Omental fat pad (tissue), 4 donors: Measurements from ENCODE around the gene NIBAN1. TPM values are rescaled to one million over a fixed set of nuclear protein-coding genes. Genes with fewer than 3 reads are reported as not detected.
"Not testable (repeated sequence)": the region's sequence is repeated elsewhere in the genome, so short reads cannot be mapped to it uniquely, and the experiment has no call there.

Experiments used
- ATAC-seq: fragments of 150-250 bp; one replicate; pipeline ENCODE4 v1.9.1; 2016; ENCODE audit warnings: mild to moderate bottlenecking, moderate library complexity; ENCODE audit not compliant: low FRiP score
- DNase-seq: peaks from one replicate; pipeline ENCODE4 v3.0.0-alpha.2; 2019; ENCODE audit warnings: low spot score
- total RNA-seq, 4 donors: library from RNA; depleted of rRNA; stranded (reverse); fragments of >200 nt; gene quantifications; one replicate each; pipeline ENCODE4 v1.1.0, GENCODE V29; 2016
- TF ChIP-seq, protein P1 (sequence below), 3 donors: fragments of 450-650 bp; IDR thresholded peaks; one replicate each; pipeline ENCODE4 v1.5.1; 2016 to 2017; ENCODE audit warnings: antibody characterized with exemption in 3 of 3, mild to moderate bottlenecking in 3 of 3, moderate library complexity in 2 of 3

NIBAN1 gene
- total RNA-seq, 4 donors from 2014 or later: 10.7 to 34.7 (median 15.8) TPM

DNA sequence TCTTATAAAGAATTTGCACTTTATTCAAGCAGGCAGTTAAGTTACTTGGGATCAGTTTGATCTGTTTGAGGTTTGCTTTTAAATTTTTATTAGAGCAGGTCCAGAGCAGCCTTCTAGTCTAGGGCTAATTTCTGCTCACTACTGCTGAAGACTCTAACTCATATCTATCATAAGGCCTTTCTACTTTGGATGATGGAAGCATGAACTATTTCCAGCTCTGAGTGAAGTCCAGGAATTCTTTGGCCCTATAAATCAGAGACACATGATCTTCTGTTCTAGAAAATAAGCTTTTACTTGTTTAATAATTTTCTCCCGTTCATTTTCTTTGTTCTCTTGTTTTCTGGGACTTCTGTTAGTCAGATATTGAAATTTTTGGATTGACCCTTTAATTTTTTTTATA lies 14.7 kb downstream of the NIBAN1 start:
- TF ChIP-seq, protein P1, sequence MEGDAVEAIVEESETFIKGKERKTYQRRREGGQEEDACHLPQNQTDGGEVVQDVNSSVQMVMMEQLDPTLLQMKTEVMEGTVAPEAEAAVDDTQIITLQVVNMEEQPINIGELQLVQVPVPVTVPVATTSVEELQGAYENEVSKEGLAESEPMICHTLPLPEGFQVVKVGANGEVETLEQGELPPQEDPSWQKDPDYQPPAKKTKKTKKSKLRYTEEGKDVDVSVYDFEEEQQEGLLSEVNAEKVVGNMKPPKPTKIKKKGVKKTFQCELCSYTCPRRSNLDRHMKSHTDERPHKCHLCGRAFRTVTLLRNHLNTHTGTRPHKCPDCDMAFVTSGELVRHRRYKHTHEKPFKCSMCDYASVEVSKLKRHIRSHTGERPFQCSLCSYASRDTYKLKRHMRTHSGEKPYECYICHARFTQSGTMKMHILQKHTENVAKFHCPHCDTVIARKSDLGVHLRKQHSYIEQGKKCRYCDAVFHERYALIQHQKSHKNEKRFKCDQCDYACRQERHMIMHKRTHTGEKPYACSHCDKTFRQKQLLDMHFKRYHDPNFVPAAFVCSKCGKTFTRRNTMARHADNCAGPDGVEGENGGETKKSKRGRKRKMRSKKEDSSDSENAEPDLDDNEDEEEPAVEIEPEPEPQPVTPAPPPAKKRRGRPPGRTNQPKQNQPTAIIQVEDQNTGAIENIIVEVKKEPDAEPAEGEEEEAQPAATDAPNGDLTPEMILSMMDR (IDR thresholded peaks at IDR 0.05): no peak
- no peak for ATAC-seq

DNA sequence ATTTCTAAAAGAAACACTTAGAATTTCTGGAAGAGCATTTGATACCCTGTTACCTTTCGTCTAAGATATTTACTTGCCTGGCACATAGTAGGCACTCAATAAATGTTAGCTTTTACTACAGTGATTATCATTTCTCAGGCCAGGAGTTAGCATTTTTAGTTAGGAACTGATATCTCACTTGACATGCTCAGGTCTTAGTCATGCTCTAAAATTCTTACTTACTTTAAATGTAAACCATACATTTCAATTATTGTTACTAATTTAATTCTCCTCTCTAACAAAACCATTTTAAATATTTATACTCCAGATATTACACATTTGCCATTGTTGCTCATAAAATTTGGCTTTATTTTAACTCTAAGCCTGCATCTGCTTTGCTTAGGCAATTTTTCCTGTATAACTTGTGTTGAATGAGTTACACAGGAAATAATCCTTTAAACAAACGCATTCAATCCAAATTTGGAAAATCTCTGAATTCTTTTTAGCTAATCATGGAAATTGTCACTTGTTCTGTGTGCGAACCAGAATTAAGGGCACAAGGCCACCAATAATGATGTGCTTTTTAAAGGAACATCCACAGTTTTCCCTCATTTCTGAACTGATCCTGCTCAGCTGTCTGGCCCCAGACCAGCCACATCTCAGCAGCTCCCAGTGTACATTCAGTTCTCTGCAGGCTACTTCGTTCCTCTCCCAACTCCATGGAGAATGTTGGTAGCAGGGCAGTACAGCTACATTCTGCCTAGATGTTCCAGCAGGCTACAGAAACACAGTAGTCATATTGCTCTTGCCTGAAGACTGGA lies 15.6 kb downstream of the NIBAN1 start:
- ATAC-seq: no peak

More for the DNA sequence above, 14.7 kb downstream of the NIBAN1 start:
- DNase-seq: no peak

DNA sequence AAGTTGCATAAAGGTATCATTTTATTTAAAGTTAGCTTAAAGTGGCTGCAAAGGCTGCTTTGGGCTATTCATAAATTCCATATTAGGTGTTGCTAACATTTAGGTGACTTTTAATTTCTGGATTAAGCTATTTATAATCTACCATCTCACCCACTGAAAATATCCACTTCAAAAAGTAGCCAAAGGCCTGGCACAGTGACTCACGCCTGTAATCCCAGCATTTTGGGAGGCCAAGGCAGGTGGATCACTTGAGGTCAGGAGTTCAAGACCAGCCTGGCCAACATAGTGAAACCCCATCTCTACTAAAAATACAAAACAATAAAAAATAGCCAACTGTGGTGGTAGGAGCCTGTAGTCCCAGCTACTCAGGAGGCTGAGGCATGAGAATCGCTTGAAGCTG lies 16.4 kb downstream of the NIBAN1 start:
- not testable (repeated sequence) for ATAC-seq, DNase-seq

More for the DNA sequence above, 15.6 kb downstream of the NIBAN1 start:
- DNase-seq: no peak
- TF ChIP-seq, protein P1 (IDR thresholded peaks at IDR 0.05): no peak

DNA sequence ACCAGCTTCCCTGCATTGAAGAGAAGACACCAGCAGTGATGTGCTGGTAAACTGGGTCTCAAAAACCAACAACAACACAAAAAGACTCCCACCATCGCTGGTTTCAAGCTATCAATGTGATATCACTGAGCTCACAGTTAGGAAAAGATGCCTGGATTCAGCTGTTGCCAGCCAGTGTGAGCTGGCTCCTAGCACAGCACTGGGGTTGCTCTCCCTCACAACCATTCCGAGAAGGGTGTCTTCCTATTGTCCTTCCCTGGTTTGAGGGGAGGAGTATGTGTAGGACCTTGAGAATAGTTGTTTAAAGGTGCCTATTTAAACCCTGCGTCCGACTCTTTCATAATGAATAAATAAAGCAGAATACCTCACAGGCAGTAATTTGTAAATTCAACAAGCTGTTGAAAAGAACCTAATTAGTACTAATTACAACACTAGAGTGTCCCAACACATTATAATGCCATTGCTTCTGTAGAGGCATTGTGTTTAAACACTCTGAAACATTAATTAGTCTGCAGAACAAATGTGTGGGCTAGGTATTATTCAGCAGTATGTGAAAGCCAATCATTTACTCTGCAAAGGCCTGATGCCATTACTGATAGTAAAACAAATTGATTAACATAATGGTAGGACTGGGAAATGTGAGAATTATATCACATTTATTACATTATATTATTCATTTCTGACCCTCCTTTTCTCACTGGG lies 17.2 kb downstream of the NIBAN1 start:
- DNase-seq (no peak), ATAC-seq (no peak)
- TF ChIP-seq, protein P1 (IDR thresholded peaks at IDR 0.05): no peak

DNA sequence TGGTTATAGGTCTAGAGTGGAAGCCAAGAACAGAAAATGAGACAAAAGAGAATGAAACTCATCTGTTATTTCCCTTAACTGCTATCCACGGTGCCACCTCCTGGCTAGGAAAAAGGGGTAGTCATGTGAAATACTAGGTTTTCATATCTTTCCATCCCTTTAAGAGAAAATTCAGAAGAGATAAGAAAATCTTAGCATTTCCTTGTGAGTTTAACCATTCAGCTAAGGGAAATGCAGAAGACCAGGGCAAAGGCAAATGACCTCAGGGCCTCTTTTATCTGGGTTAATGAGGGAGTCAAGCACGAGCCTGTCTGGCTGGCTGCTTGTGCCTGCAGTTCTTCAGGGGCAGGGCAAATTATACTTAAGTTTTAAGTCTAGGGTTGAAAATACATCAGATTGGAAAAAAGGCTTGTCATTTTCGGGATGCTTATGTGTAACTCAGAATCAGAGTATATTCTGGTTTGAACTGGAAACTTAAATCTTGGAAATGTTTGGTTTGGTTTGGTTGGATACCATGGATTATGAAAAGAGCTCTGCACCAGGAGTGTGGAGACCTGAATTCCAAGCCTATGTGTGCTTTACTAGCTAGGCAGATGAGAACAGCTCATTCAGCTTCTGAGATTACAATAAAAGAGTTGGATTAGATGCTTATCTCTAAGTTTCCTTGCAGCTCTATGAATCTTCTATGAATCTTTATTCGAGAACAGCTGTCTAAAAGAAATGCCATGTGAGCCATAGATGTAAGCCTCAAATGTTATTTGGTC lies 19.9 kb downstream of the NIBAN1 start:
- TF ChIP-seq, protein P1 (IDR thresholded peaks at IDR 0.05): no peak
- ATAC-seq: no peak
- no peak for DNase-seq

DNA sequence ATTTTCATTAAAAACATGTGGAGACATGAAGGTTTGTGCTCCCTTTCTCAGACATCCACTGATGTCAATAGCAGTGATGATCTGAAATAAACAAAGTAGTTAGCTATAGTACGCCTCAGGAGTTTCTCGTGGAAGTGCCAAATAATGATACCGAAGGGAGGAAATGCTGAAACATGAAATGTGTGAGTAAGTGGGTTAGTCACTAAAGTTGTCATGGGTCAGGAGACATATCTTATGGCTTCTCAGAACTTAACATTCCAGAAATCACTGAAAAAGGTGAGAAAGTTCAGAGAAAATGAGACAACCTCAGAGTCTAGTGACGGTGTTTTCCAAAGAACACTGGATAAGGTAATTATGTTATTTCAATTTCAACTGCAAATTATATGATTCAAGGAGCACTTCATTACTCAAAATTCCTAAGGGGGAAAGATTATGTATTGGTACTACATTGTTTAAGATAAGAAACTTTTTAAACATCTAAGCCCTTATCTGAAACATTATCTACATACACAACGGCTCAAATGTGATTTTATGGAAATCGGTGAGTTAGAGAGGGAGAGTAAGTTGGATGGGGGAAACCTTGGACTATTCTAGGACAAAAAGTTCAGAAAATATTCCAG lies 20.6 kb downstream of the NIBAN1 start:
- TF ChIP-seq, protein P1 (IDR thresholded peaks at IDR 0.05): no peak
- ATAC-seq (no peak), DNase-seq (no peak)

DNA sequence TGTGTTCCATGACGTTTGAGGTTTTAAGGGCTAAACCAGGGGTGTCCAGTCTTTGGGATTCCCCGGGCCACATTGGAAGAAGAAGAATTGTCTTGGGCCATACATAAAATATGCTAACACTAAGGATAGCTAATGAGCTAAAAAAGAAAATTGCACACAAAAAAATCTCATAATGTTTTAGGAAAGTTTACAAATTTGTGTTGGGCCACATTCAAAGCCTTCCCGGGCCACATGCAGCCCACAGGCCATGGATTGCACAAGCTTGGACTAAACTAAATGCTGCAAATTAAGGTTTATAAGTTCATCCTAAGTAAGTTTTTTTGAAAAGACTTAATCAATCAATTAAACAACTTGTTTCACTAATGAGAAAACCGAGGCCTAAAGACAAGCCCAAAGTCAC lies 21.9 kb downstream of the NIBAN1 start:
- ATAC-seq (no peak), DNase-seq (no peak)
- TF ChIP-seq, protein P1 (IDR thresholded peaks at IDR 0.05): no peak
